ENCODE results near the gene CDC42.

DNA sequence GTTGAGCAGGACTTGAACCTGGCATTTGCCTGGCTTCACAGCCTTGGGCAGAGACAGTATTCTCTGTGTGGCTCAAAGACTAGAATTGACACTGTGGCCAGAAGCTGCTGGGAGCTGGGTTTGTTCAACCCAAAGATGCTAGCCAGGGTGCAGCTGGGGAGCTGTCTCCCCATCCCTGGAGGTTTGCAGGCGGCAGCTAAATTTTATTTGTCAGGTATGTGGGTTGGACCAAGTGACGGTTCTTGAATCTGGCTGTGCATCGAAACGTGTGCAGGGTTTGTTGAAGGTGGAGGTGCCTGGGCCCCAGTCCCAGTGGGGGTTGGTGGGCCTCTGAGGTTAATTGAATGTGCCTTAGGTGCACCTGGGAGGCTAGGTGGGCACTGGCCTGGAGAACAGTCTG, 78.6 kb downstream of the CDC42 start:
- TF ChIP-seq GATA2 (IDR thresholded peaks at IDR 0.05; ENCODE audit: low read depth, low read length) (no peak), GATA3 (IDR thresholded peaks at IDR 0.05; ENCODE audit: low read depth, low read length) (no peak)

Measured in SH-SY5Y (cell line).